Epithelial cell of esophagus (primary cell): ENCODE results near the gene DCT.
A peak's percentile ranks its signal among the peaks of the same experiment; 100 is the strongest.

ENCODE experiments used
- DNase-seq: peaks from one replicate; pipeline ENCODE4 v3.0.0; 2010; ENCODE audit warnings: low read depth
- H3K4me3 ChIP-seq: 2 replicates; pipeline ENCODE4 v1.5.1; 2011; ENCODE audit warnings: mild to moderate bottlenecking, low read length, control low read depth
- CTCF ChIP-seq: IDR thresholded peaks from 2 replicates; pipeline ENCODE4 v1.5.1; 2011; ENCODE audit warnings: low read depth, mild to moderate bottlenecking, low read length, control low read depth, inconsistent platforms; ENCODE audit not compliant: insufficient read depth; ENCODE audit errors: missing control alignments

The DCT gene

DNA sequence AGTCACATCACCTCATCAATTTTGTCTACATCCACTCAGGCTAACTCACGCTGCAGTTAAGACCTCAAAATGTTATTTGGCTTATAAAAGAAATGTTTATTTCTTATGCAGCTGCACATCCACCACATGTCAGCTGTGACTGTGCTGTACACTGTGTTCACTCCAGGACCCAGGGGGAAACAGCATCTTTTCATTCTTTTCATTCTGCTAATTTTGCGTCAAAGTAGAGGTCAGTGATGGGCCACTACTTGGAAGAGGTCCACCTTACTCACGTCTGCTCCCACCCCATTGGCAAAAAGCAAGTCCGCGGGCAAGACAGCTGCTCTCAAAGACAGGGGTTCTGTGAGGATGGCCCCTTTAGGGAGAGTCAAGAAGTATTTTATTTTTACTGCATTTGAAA, 4.5 kb upstream of the DCT start:
- TF ChIP-seq CTCF = no peak
- no peak for DNase-seq
- no peak overlapping the region for H3K4me3 ChIP-seq

- DNase-seq = peak; percentile 50
- no peak for TF ChIP-seq CTCF
- no peak overlapping the region for H3K4me3 ChIP-seq
These were observed 2.5 kb upstream of the DCT start for GRCh38 chr13:94481941-94482340.

DNA sequence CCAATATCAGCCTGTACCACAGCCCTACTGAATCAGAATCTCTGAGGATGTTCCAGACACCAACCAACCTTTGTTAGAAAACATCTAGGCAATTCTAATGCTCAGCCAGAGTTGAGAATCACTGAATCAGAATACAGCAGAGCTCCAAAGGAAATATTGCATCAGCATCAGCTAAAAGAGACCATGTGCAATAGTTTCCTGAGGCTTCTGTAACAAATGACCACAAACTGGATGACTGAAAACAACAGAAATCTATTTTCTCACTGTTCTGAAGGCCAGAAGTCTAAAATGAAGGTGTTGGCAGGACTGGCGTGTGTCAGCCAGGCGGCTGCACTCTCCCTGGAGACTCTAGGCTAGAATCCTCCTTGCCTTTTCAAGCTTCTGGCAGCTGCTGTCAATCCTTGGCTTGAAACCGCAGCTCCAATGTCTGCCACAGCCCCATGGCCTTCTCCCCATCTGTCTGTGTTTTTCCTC, 1.2 kb upstream of the DCT start:
- no peak overlapping the region for H3K4me3 ChIP-seq
- no peak for TF ChIP-seq CTCF
- peak; percentile 1 for DNase-seq

DNA sequence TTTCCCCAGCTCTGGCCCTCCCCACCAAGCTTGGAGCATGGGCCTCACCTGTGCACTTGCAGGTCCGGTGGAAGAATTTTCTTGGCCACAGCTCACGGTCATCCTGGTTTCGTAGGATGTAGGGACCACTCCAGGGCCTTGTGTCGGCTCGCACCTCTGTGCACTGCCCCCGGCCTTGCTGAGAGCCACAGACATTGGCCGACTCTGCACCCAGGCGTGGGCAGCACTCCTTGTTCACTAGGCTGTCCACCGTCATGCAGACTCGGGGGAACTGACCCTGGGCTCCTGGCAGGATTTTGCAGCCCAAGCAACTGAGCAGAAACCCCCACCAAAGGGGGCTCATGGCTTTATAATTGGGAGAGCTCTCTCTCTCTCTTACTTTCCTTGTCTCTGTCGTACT, 569 bp downstream of the DCT start:
- no peak for TF ChIP-seq CTCF
- H3K4me3 ChIP-seq = no peak overlapping the region
- no peak for DNase-seq

GRCh38 chr13:94470126-94470525, 9.4 kb downstream of the DCT start:
- TF ChIP-seq CTCF = no peak
- H3K4me3 ChIP-seq = no peak overlapping the region
- DNase-seq = no peak

DNA sequence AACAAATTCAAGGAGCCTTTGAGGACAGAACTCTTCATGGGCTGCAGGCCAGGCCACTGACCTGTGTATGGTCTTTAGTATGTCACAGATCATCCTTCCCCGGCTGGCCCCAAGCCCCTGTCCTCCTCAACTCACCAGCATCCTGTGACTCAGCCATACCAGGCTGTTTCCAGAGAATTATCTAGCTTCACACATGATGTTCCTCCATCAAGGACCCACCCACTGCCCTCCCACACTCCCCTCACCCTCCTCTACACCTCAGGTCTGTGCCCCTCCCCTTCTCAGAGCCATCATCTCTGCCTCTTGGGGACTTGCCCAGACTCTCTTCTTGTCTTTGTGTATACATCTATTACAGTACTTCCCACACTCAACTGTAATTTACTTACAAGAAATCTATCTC, 14.7 kb downstream of the DCT start:
- DNase-seq = no peak
- H3K4me3 ChIP-seq = no peak overlapping the region
- no peak for TF ChIP-seq CTCF

GRCh38 chr13:94462670-94463069, 16.8 kb downstream of the DCT start:
- DNase-seq = no peak
- TF ChIP-seq CTCF = no peak
- H3K4me3 ChIP-seq = no peak overlapping the region
